C4-2B (cell line): ENCODE data around the gene CCDC82.

Source experiments
- H3K27ac ChIP-seq: fragments of 450-650 bp; 2 replicates; pipeline ENCODE4 v1.5.1; 2017
- CTCF ChIP-seq: fragments of 450-650 bp; conservative IDR thresholded peaks from 2 replicates; pipeline ENCODE4 v1.5.1; 2017; ENCODE audit warnings: mild to moderate bottlenecking
- ZFX ChIP-seq: fragments of 450-650 bp; IDR thresholded peaks from 2 replicates; pipeline ENCODE4 v1.6.1; 2017

Gene CCDC82

GRCh38 chr11:96388891-96389719 is 607 bp downstream of the CCDC82 start:
- H3K27ac ChIP-seq = peak overlapping the region; percentile 46
- TF ChIP-seq CTCF (no peak), ZFX (no peak)

GRCh38 chr11:96385187-96385586 is 4.5 kb downstream of the CCDC82 start:
- no peak overlapping the region for H3K27ac ChIP-seq
- TF ChIP-seq ZFX (no peak), CTCF (no peak)

- TF ChIP-seq ZFX (no peak), CTCF (no peak)
- no peak overlapping the region for H3K27ac ChIP-seq
Observed at GRCh38 chr11:96384156-96384555, 5.6 kb downstream of the CCDC82 start.

- TF ChIP-seq CTCF (no peak), ZFX (no peak)
- H3K27ac ChIP-seq = no peak overlapping the region
Observed at GRCh38 chr11:96376796-96377195, 12.9 kb downstream of the CCDC82 start.

- TF ChIP-seq ZFX (no peak), CTCF (no peak)
- no peak overlapping the region for H3K27ac ChIP-seq
Observed at GRCh38 chr11:96373826-96374225, 15.9 kb downstream of the CCDC82 start.

GRCh38 chr11:96367342-96367741 is 22.4 kb downstream of the CCDC82 start:
- H3K27ac ChIP-seq = no peak overlapping the region
- TF ChIP-seq ZFX = no peak
- no peak for TF ChIP-seq CTCF

GRCh38 chr11:96366024-96366423 is 23.7 kb downstream of the CCDC82 start:
- TF ChIP-seq ZFX (no peak), CTCF (no peak)
- H3K27ac ChIP-seq = no peak overlapping the region
